GM21717 (cell line): ENCODE measurements around the gene LRCOL1.

Source experiments
- ATAC-seq: cut with Tn5 transposase; IDR thresholded peaks from one replicate; pipeline ENCODE4 v1.9.1; 2021; ENCODE audit warnings: mild to moderate bottlenecking, moderate library complexity; ENCODE audit not compliant: unreplicated experiment

The LRCOL1 gene

GRCh38 chr12:132637811-132638210 lies 27.4 kb upstream of the LRCOL1 start:
- ATAC-seq = no peak

GRCh38 chr12:132635076-132635955 lies 24.9 kb upstream of the LRCOL1 start:
- no peak for ATAC-seq

- ATAC-seq = no peak
Observed at GRCh38 chr12:132634411-132634990, 24.1 kb upstream of the LRCOL1 start.

GRCh38 chr12:132633901-132634300 lies 23.5 kb upstream of the LRCOL1 start:
- ATAC-seq = no peak

GRCh38 chr12:132633398-132633797 lies 23.0 kb upstream of the LRCOL1 start:
- no peak for ATAC-seq

GRCh38 chr12:132632521-132633228 lies 22.3 kb upstream of the LRCOL1 start:
- no peak for ATAC-seq

- no peak for ATAC-seq
Observed at GRCh38 chr12:132631666-132632065, 21.3 kb upstream of the LRCOL1 start.

- no peak for ATAC-seq
Observed at GRCh38 chr12:132630672-132631071, 20.3 kb upstream of the LRCOL1 start.

- ATAC-seq = no peak
Observed at GRCh38 chr12:132629330-132629729, 18.9 kb upstream of the LRCOL1 start.

GRCh38 chr12:132625731-132626430 lies 15.5 kb upstream of the LRCOL1 start:
- no peak for ATAC-seq

GRCh38 chr12:132624910-132625630 lies 14.7 kb upstream of the LRCOL1 start:
- ATAC-seq = no peak

- no peak for ATAC-seq
Observed at GRCh38 chr12:132624186-132624855, 13.9 kb upstream of the LRCOL1 start.

GRCh38 chr12:132623072-132623869 lies 12.9 kb upstream of the LRCOL1 start:
- no peak for ATAC-seq

- no peak for ATAC-seq
Observed at GRCh38 chr12:132622437-132623071, 12.2 kb upstream of the LRCOL1 start.

- ATAC-seq = no peak
Observed at GRCh38 chr12:132621657-132622435, 11.5 kb upstream of the LRCOL1 start.

- no peak for ATAC-seq
Observed at GRCh38 chr12:132620899-132621656, 10.7 kb upstream of the LRCOL1 start.
